CD4-positive, alpha-beta T cell (primary cell): ENCODE data around the gene NADK2. TPM values are rescaled to one million over a fixed set of nuclear protein-coding genes. Genes with fewer than 3 reads are reported as not detected.

Source experiments
- ATAC-seq: fragments of 200-7000 bp; cut with Tn5 transposase; one replicate; pipeline ENCODE4 v1.10.0; 2022; ENCODE audit warnings: mild to moderate bottlenecking; ENCODE audit not compliant: poor library complexity
- CTCF ChIA-PET: fragments of 350-600 bp; sonication (Branson Sonifier 250); formaldehyde crosslinking; loops from one replicate; lab custom pipeline; 2021; ENCODE audit warnings: antibody characterized with exemption, inconsistent platforms; lab: Charles Lee
- POLR2A ChIA-PET: fragments of 350-600 bp; sonication (Branson Sonifier 250); formaldehyde crosslinking; loops from one replicate; lab custom pipeline; 2021; ENCODE audit warnings: antibody characterized with exemption, inconsistent platforms; lab: Charles Lee
- DNase-seq, 14 experiments: peaks; one replicate each; pipeline ENCODE4 v3.0.0-alpha.2; 2013 to 2020; ENCODE audit warnings: mixed read lengths in 2 of 14
- H3K27ac ChIP-seq, 2 donors: one replicate each; pipeline versions ENCODE4 v1.5.1 to v1.7.0; 2013; ENCODE audit warnings: low read length in 2 of 2, low read depth in 1 of 2, mild to moderate bottlenecking in 1 of 2
- H3K27me3 ChIP-seq, 2 experiments: 1 replicate in 1 of 2; 2 replicates in 1 of 2; pipeline versions ENCODE4 v1.6.1 to v1.7.0; 2013; ENCODE audit warnings: low read length in 2 of 2, control low read depth in 1 of 2, mild to moderate bottlenecking in 1 of 2, moderate library complexity in 1 of 2; ENCODE audit not compliant: insufficient read depth in 2 of 2, control insufficient read depth in 1 of 2
- H3K36me3 ChIP-seq: one replicate; pipeline ENCODE4 v1.6.1; 2013; ENCODE audit warnings: low read length, control low read depth; ENCODE audit not compliant: insufficient read depth
- H3K4me1 ChIP-seq: one replicate; pipeline ENCODE4 v1.6.1; 2013; ENCODE audit warnings: low read length, control low read depth; ENCODE audit not compliant: insufficient read depth
- H3K4me3 ChIP-seq: one replicate; pipeline ENCODE4 v1.5.1; 2013; ENCODE audit warnings: mild to moderate bottlenecking, low read length, moderate library complexity
- H3K9me3 ChIP-seq, 2 experiments: 1 replicate in 1 of 2; 2 replicates in 1 of 2; pipeline versions ENCODE4 v1.6.1 to v1.7.0; 2013; ENCODE audit warnings: low read length in 2 of 2, mild to moderate bottlenecking in 2 of 2, control low read depth in 1 of 2, moderate library complexity in 1 of 2; ENCODE audit not compliant: control insufficient read depth in 1 of 2, insufficient read depth in 1 of 2
- H3K27ac Mint-ChIP-seq: one replicate; pipeline ENCODE4 v1.8.0; 2020; ENCODE audit warnings: mixed read lengths
- H3K27me3 Mint-ChIP-seq: one replicate; pipeline ENCODE4 v1.8.0; 2021; ENCODE audit warnings: mixed read lengths
- H3K36me3 Mint-ChIP-seq: one replicate; pipeline ENCODE4 v1.8.0; 2021; ENCODE audit warnings: low read depth, mixed read lengths
- H3K4me1 Mint-ChIP-seq: one replicate; pipeline ENCODE4 v1.8.0; 2021; ENCODE audit warnings: low read depth, mixed read lengths
- H3K4me3 Mint-ChIP-seq: one replicate; pipeline ENCODE4 v1.8.0; 2020; ENCODE audit warnings: mild to moderate bottlenecking, mixed read lengths
- H3K9me3 Mint-ChIP-seq: one replicate; pipeline ENCODE4 v1.8.0; 2020; ENCODE audit warnings: mixed read lengths
- intact Hi-C, 2 experiments: fragments of 100-400 bp; cut with DNase I in 1 of 2; cut with micrococcal nuclease in 1 of 2; formaldehyde crosslinking; loops; one replicate each; pipeline versions ENCODE4 v1.15.1 to v1.9.0; 2023 to 2025; cut with DNase I, micrococcal nuclease
- total RNA-seq, 174 experiments: library from RNA in 2 of 174; stranded (reverse) in 2 of 174; gene quantifications; one replicate each; pipeline ENCODE4 v1.2.3 and lab custom pipeline; 2021 to 2026
- TF ChIP-seq, protein P1 (sequence below): fragments of 200-600 bp; IDR thresholded peaks from one replicate; pipeline ENCODE4 v1.8.0; 2022; ENCODE audit warnings: antibody characterized with exemption, mild to moderate bottlenecking

NADK2 gene
- total RNA-seq, 2 experiments from 2014 or later: 12.5 to 13.3 TPM

DNA sequence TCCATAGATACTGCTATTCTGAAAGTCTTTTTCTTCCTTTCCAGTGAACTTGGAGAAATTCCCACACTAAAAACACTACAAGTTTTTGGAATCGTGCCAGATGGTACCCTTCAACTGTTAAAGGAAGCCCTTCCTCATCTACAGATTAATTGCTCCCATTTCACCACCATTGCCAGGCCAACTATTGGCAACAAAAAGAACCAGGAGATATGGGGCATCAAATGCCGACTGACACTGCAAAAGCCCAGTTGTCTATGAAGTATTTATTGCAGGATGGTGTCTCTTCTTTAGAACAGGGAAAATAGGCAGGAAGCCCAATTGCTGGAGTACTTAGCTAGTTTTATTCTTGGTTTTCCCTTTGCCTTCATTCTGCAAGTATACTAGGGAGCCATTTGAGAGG lies 60.0 kb downstream of the NADK2 start:
- CTCF ChIA-PET: no interaction called here
- Histone ChIP-seq H3K36me3 (peaks cover 55% of the 10 kb centered on the region), H3K4me3 (no peak overlapping the region), H3K4me1 (no peaks in the 10 kb centered on the region), H3K9me3 (no peaks in the 10 kb centered on the region), H3K27ac (no peak overlapping the region), H3K27me3 (no peaks in the 10 kb centered on the region)
- TF ChIP-seq, protein P1, sequence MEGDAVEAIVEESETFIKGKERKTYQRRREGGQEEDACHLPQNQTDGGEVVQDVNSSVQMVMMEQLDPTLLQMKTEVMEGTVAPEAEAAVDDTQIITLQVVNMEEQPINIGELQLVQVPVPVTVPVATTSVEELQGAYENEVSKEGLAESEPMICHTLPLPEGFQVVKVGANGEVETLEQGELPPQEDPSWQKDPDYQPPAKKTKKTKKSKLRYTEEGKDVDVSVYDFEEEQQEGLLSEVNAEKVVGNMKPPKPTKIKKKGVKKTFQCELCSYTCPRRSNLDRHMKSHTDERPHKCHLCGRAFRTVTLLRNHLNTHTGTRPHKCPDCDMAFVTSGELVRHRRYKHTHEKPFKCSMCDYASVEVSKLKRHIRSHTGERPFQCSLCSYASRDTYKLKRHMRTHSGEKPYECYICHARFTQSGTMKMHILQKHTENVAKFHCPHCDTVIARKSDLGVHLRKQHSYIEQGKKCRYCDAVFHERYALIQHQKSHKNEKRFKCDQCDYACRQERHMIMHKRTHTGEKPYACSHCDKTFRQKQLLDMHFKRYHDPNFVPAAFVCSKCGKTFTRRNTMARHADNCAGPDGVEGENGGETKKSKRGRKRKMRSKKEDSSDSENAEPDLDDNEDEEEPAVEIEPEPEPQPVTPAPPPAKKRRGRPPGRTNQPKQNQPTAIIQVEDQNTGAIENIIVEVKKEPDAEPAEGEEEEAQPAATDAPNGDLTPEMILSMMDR: no peak
- H3K27ac Mint-ChIP-seq: no peak overlapping the region
- ATAC-seq (no peak), DNase-seq (no peak)
- no peaks in the 10 kb centered on the region for H3K27me3 Mint-ChIP-seq
- intact Hi-C loops: no loop called here
- peaks cover 3% of the 10 kb centered on the region for H3K9me3 Mint-ChIP-seq
- no peak overlapping the region for H3K4me3 Mint-ChIP-seq
- H3K4me1 Mint-ChIP-seq: no peaks in the 10 kb centered on the region
- H3K36me3 Mint-ChIP-seq: peaks cover 94% of the 10 kb centered on the region
- POLR2A ChIA-PET: no interaction called here

DNA sequence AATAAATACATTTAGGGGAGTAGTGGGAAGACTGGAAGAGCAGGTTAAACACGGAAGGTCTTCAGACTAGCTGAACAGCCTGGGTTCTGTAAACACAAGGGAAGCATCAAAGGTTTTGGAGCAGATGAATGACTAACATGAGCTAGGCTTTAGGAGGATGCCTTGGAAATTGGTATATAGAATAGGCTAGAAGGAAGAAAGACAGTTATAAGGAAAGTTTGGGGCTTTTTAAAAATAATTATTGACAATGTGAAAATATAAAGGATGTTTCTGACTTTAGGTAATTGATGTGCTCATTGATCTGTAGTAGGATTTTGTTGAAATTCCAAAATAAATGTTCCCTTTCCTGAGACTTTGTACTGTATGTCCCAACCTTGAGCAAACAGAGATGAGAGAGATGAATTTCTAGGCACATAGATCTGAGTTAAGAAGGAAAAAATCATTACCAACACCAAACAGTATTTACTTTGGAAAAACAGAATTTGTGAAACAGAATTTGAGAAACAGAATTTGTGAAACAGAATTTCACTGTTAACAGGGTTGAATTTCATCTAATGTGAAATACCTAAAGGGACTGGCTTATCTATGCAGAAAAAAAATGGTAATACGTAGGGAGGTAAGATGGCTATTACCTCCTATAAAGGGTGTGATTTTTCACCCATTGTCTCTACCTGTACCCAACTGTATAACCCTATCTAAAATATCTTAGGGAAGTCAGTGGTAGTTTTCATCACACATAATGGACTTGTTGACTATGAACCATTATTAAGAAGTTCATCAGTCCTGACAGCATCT lies 61.0 kb downstream of the NADK2 start:
- H3K36me3 Mint-ChIP-seq: peaks cover 89% of the 10 kb centered on the region
- H3K27me3 ChIP-seq: no peaks in the 10 kb centered on the region
- intact Hi-C loops: no loop called here
- H3K4me1 ChIP-seq: no peaks in the 10 kb centered on the region
- no peak for ATAC-seq
- no peak overlapping the region for H3K4me3 ChIP-seq
- DNase-seq: no peak
- H3K4me1 Mint-ChIP-seq: no peaks in the 10 kb centered on the region
- H3K27ac Mint-ChIP-seq: no peak overlapping the region
- H3K9me3 Mint-ChIP-seq: peaks cover under 1% of the 10 kb centered on the region
- H3K36me3 ChIP-seq: peaks cover 56% of the 10 kb centered on the region
- ChIA-PET POLR2A (interaction anchor here (0.7 kb wide), 1 partner anchor 562 kb away, joined by 4 read pairs; no protein-coding TSS in a partner anchor), CTCF (no interaction called here)
- no peak overlapping the region for H3K27ac ChIP-seq
- TF ChIP-seq, protein P1: no peak
- H3K27me3 Mint-ChIP-seq: no peaks in the 10 kb centered on the region
- no peak overlapping the region for H3K4me3 Mint-ChIP-seq
- H3K9me3 ChIP-seq: no peaks in the 10 kb centered on the region

DNA sequence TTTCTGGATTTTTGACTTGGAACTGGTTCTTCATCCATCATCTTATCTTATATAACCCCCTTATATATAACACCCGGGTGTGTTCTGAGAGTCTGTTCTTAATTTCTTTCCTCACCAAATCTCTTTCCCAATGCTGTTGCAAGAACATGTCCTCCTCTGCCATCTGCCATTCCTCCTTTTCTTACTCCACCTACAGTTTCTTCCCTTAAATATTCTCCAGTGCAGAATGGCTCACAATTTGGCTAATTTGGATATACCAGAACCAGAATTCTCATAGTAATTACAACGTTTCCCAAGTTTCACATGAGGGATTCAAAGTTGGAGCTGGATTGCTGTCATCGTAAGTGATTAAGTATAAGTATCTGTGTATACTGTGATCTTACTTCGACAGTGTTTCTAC lies 61.8 kb downstream of the NADK2 start:
- H3K27ac Mint-ChIP-seq: no peak overlapping the region
- intact Hi-C loops: no loop called here
- ATAC-seq (no peak), DNase-seq (no peak)
- no peaks in the 10 kb centered on the region for H3K27me3 Mint-ChIP-seq
- H3K4me1 Mint-ChIP-seq: no peaks in the 10 kb centered on the region
- H3K27me3 ChIP-seq: no peaks in the 10 kb centered on the region
- no peak overlapping the region for H3K27ac ChIP-seq
- H3K36me3 ChIP-seq: peaks cover 56% of the 10 kb centered on the region
- H3K4me3 ChIP-seq: no peak overlapping the region
- no peaks in the 10 kb centered on the region for H3K4me1 ChIP-seq
- H3K36me3 Mint-ChIP-seq: peaks cover 89% of the 10 kb centered on the region
- H3K4me3 Mint-ChIP-seq: no peak overlapping the region
- no peaks in the 10 kb centered on the region for H3K9me3 Mint-ChIP-seq
- H3K9me3 ChIP-seq: no peaks in the 10 kb centered on the region
- TF ChIP-seq, protein P1: no peak
- ChIA-PET CTCF (interaction anchor here (0.5 kb wide), 1 partner anchor 1199 kb away, joined by 3 read pairs; no protein-coding TSS in a partner anchor), POLR2A (interaction anchor here (0.7 kb wide), 1 partner anchor 561 kb away, joined by 4 read pairs; no protein-coding TSS in a partner anchor)
